OCI-LY1 (cell line): ENCODE data around the gene MARS1.

Source experiments
- EZH2 ChIP-seq: fragments of 200-600 bp; sonication (generic), shearing (Covaris generic); IDR thresholded peaks from 2 replicates; pipeline ENCODE4 v1.8.0; 2017; ENCODE audit warnings: borderline replicate concordance, mixed run types, mild to moderate bottlenecking, antibody characterized with exemption, low read length, moderate library complexity, mixed read lengths
- TF ChIP-seq, protein P1 (sequence below): fragments of 200-600 bp; sonication (generic), shearing (Covaris generic); IDR thresholded peaks from 2 replicates; pipeline ENCODE4 v1.5.1; 2017; ENCODE audit warnings: mild to moderate bottlenecking, antibody characterized with exemption, low read length, moderate library complexity, mixed read lengths

DNA sequence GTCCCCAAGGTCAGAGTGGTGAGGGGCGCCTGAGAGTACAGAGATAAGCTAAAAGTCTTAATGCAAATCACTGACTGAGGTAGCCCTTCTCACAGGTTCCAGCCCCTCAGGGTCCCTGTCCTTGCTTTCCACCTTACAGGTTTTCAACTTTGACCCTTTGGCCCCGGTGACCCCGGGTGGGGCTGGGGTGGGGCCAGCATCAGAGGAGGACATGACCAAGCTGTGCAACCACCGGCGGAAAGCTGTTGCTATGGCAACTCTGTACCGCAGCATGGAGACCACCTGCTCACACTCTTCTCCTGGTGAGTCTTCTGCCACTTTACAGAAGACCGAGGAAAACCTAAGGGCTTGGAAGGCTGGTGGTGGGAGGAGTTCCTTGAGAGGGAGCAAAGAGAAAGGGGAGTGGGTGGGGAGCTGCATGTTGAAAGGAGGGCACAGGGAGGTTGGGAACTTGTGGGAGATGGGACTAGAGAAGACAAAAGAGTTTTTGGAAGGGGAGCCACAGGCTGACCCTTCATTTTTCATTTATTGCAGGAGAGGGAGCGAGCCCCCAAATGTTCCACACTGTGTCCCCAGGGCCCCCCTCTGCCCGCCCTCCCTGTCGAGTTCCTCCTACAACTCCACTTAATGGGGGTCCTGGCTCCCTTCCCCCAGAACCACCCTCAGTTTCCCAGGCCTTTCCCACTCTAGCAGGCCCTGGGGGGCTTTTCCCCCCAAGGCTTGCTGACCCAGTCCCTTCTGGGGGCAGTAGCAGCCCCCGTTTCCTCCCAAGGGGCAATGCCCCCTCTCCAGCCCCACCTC lies 37.1 kb downstream of the MARS1 start:
- TF ChIP-seq, protein P1, sequence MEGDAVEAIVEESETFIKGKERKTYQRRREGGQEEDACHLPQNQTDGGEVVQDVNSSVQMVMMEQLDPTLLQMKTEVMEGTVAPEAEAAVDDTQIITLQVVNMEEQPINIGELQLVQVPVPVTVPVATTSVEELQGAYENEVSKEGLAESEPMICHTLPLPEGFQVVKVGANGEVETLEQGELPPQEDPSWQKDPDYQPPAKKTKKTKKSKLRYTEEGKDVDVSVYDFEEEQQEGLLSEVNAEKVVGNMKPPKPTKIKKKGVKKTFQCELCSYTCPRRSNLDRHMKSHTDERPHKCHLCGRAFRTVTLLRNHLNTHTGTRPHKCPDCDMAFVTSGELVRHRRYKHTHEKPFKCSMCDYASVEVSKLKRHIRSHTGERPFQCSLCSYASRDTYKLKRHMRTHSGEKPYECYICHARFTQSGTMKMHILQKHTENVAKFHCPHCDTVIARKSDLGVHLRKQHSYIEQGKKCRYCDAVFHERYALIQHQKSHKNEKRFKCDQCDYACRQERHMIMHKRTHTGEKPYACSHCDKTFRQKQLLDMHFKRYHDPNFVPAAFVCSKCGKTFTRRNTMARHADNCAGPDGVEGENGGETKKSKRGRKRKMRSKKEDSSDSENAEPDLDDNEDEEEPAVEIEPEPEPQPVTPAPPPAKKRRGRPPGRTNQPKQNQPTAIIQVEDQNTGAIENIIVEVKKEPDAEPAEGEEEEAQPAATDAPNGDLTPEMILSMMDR, result no peak
- TF ChIP-seq EZH2, result no peak
